Stimulated activated CD4-positive, alpha-beta T cell treated with anti-CD3 and anti-CD28 coated beads, Interleukin-1b, Interleukin-23, amount 100 ng/mL, for 48 hours (primary cell): Measurements from ENCODE around the gene FUNDC1.

Source experiments
- DNase-seq: peaks from one replicate; pipeline ENCODE4 v3.0.0-alpha.2; 2020

The FUNDC1 gene

GRCh38 chrX:44474410-44474809 lies 68.2 kb downstream of the FUNDC1 start:
- no peak for DNase-seq
